ENCODE data around the gene TOX2.

GRCh38 chr20:44069203-44070011, 154.8 kb downstream of the TOX2 start:
- TF ChIP-seq CTCF (IDR thresholded peaks at IDR 0.05) (no peak), POLR2A (IDR thresholded peaks at IDR 0.05) (no peak)

Measured in prostate gland (tissue), 2 donors.